ENCODE data around the gene FOXJ2.
"Not testable (repeated sequence)": the region's sequence is repeated elsewhere in the genome, so short reads cannot be mapped to it uniquely, and the experiment has no call there.

DNA sequence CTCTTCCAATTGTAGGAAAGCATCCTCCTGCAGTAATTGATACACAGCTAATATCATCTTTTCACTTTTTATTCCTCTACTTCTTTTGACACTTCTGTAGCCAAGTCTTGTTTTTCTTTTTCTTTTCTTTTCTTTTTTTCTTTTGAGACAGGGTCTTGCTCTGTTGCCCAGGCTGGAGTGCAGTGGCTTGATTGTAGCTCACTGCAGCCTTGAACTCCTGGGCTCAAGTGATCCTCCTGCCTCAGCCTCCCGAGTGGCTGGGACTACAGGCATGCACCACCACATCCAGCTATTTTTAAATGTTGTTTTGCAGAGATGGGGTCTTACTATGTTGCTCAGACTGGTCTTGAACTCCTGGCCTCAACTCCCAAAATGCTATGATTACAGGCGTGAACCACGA lies 39.3 kb downstream of the FOXJ2 start:
- TF ChIP-seq POLR2AphosphoS5 (IDR thresholded peaks at IDR 0.05; ENCODE audit: low read depth); CTCF (IDR thresholded peaks at IDR 0.05; ENCODE audit: insufficient read depth, low read length); GABPA (IDR thresholded peaks at IDR 0.05; ENCODE audit: low read depth): not testable (repeated sequence)
- TF ChIP-seq, protein P1, sequence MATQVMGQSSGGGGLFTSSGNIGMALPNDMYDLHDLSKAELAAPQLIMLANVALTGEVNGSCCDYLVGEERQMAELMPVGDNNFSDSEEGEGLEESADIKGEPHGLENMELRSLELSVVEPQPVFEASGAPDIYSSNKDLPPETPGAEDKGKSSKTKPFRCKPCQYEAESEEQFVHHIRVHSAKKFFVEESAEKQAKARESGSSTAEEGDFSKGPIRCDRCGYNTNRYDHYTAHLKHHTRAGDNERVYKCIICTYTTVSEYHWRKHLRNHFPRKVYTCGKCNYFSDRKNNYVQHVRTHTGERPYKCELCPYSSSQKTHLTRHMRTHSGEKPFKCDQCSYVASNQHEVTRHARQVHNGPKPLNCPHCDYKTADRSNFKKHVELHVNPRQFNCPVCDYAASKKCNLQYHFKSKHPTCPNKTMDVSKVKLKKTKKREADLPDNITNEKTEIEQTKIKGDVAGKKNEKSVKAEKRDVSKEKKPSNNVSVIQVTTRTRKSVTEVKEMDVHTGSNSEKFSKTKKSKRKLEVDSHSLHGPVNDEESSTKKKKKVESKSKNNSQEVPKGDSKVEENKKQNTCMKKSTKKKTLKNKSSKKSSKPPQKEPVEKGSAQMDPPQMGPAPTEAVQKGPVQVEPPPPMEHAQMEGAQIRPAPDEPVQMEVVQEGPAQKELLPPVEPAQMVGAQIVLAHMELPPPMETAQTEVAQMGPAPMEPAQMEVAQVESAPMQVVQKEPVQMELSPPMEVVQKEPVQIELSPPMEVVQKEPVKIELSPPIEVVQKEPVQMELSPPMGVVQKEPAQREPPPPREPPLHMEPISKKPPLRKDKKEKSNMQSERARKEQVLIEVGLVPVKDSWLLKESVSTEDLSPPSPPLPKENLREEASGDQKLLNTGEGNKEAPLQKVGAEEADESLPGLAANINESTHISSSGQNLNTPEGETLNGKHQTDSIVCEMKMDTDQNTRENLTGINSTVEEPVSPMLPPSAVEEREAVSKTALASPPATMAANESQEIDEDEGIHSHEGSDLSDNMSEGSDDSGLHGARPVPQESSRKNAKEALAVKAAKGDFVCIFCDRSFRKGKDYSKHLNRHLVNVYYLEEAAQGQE (IDR thresholded peaks at IDR 0.05; ENCODE audit: insufficient replicate concordance, low read depth), result not testable (repeated sequence)
